HEK293 (cell line): ENCODE results near the gene MUC21.

Source experiments
- GFI1B ChIP-seq: fragments of 450-650 bp; formaldehyde crosslinking; IDR thresholded peaks from 2 replicates; pipeline ENCODE4 v1.5.1; 2016; ENCODE audit warnings: missing biosample characterization, missing genetic modification characterization
- REST ChIP-seq: fragments of 450-650 bp; formaldehyde crosslinking; IDR thresholded peaks from 2 replicates; pipeline ENCODE4 v1.5.1; 2016; ENCODE audit warnings: missing biosample characterization, missing genetic modification characterization
- TCF7L2 ChIP-seq: IDR thresholded peaks from 2 replicates; pipeline ENCODE4 v1.6.1; 2011; ENCODE audit warnings: low read depth, mild to moderate bottlenecking, inconsistent platforms, low read length, moderate library complexity, borderline replicate concordance
- ZNF175 ChIP-seq: fragments of 450-650 bp; formaldehyde crosslinking; IDR thresholded peaks from 2 replicates; pipeline ENCODE4 v1.5.1; 2016; ENCODE audit warnings: missing biosample characterization, missing genetic modification characterization
- ZNF394 ChIP-seq: fragments of 450-650 bp; formaldehyde crosslinking; IDR thresholded peaks from 2 replicates; pipeline ENCODE4 v1.5.1; 2016; ENCODE audit warnings: missing biosample characterization, missing genetic modification characterization, mild to moderate bottlenecking, moderate library complexity, borderline replicate concordance
- ZNF398 ChIP-seq: fragments of 450-650 bp; formaldehyde crosslinking; IDR thresholded peaks from 2 replicates; pipeline ENCODE4 v1.5.1; 2017; ENCODE audit warnings: missing biosample characterization, missing genetic modification characterization
- ZNF596 ChIP-seq: fragments of 450-650 bp; IDR thresholded peaks from 2 replicates; pipeline ENCODE4 v1.5.0; 2018; ENCODE audit warnings: missing biosample characterization, mild to moderate bottlenecking, missing genetic modification characterization, moderate library complexity
- ZNF76 ChIP-seq: fragments of 450-650 bp; formaldehyde crosslinking; IDR thresholded peaks from 2 replicates; pipeline ENCODE4; 2016; ENCODE audit warnings: low read depth, missing biosample characterization, missing genetic modification characterization, borderline replicate concordance

GRCh38 chr6:30951907-30952469, 31.5 kb upstream of the MUC21 start:
- TF ChIP-seq REST (no peak), GFI1B (tag by site-specific recombination) (no peak), ZNF175 (tag by site-specific recombination) (no peak), TCF7L2 (no peak), ZNF76 (tag by site-specific recombination) (no peak), ZNF398 (tag by site-specific recombination) (no peak), ZNF394 (tag by site-specific recombination) (no peak), ZNF596 (no peak)
